Mucosa of descending colon (tissue), 3 donors: ENCODE measurements around the gene SRRT. TPM values are rescaled to one million over a fixed set of nuclear protein-coding genes. Genes with fewer than 3 reads are reported as not detected.

Source experiments
- microRNA-seq: library from miRNA; unstranded; fragments of <30 nt; microRNA quantifications from one replicate; pipeline ENCODE4, GENCODE V29; 2019
- total RNA-seq, 3 donors: library from RNA; stranded (reverse); fragmentation: NEBNext Ultra II Directional in 2 of 3; extraction: Animal tissue kit (Norgen Biotek cat#: 25700) in 2 of 3; gene quantifications; one replicate each; pipeline versions ENCODE4 v1.2.1 to v1.2.4, GENCODE V29; 2021 to 2023
- donor health status: DM: no; HTN: no; CAD: no; lungs with moderate emphysema.
- donor health status: DM: no; HTN: no; CAD: no.
- donor health status: DM: no; HTN: yes; CAD: no.

Gene SRRT
- total RNA-seq, 3 donors from 2014 or later, result 112 to 129 (median 120) TPM

Small RNA genes within 50 kb of the gene (microRNA-seq; reads per million reads assigned to microRNA genes)
- not detected for gene MIR6875

Other genes starting within 250 kb of the SRRT start
- 1 to 10 TPM in 2 of 3 donors, under 1 TPM in 1; 0.57 to 1.2 (median 1.1) TPM for gene TFR2, start 233.6 kb upstream of the SRRT start, total RNA-seq
- gene ACTL6B, start 218.7 kb upstream of the SRRT start, total RNA-seq, result 1 to 10 TPM in 1 of 3 donors, not detected in 2; 1.2 TPM
- gene GNB2, start 201.4 kb upstream of the SRRT start, total RNA-seq, result 100 to 1,000 TPM; 197 to 257 (median 232) TPM
- 10 to 100 TPM; 34.6 to 49.8 (median 48.1) TPM for gene GIGYF1, start 180.9 kb upstream of the SRRT start, total RNA-seq
- 10 to 100 TPM; 24.8 to 28.9 (median 26.8) TPM for gene POP7, start 169.0 kb upstream of the SRRT start, total RNA-seq
- not detected for gene EPO, start 154.6 kb upstream of the SRRT start, total RNA-seq
- gene ZAN, start 141.5 kb upstream of the SRRT start, total RNA-seq, result not detected
- 10 to 100 TPM; 31.2 to 42.4 (median 38.9) TPM for gene EPHB4, start 47.6 kb upstream of the SRRT start, total RNA-seq
- 10 to 100 TPM; 27.9 to 34.0 (median 33.5) TPM for gene SLC12A9, start 22.4 kb upstream of the SRRT start, total RNA-seq
- gene TRIP6, start 7.7 kb upstream of the SRRT start, total RNA-seq, result 10 to 100 TPM; 27.8 to 42.7 (median 30.0) TPM
- 1 to 10 TPM; 2.1 to 3.4 (median 3.0) TPM for gene UFSP1, start 14.6 kb downstream of the SRRT start, total RNA-seq
- gene ACHE, start 20.8 kb downstream of the SRRT start, total RNA-seq, result 10 to 100 TPM; 16.2 to 41.4 (median 20.9) TPM
- 100 to 1,000 TPM in 2 of 3 donors, 10 to 100 TPM in 1; 57.6 to 184 (median 105) TPM for gene MUC3A, start 74.4 kb downstream of the SRRT start, total RNA-seq
- gene MUC12, start 94.5 kb downstream of the SRRT start, total RNA-seq, result 100 to 1,000 TPM; 357 to 848 (median 814) TPM
- gene MUC17, start 145.0 kb downstream of the SRRT start, total RNA-seq, result 10 to 100 TPM; 12.4 to 28.4 (median 22.2) TPM
- 10 to 100 TPM; 47.9 to 55.3 (median 53.9) TPM for gene TRIM56, start 210.4 kb downstream of the SRRT start, total RNA-seq